WERI-Rb-1 (cell line): ENCODE data around the gene TMPRSS2.

Experiments used
- DNase-seq: peaks from one replicate; pipeline ENCODE4 v3.0.0-alpha.2; 2020
- H3K27ac ChIP-seq: fragments of 250-450 bp; sonication (Bioruptor Pico); 2 replicates; pipeline ENCODE4 v1.5.1; 2020; ENCODE audit warnings: mild to moderate bottlenecking, moderate library complexity
- H3K27me3 ChIP-seq: fragments of 250-450 bp; sonication (Bioruptor Pico); 2 replicates; pipeline ENCODE4 v1.5.1; 2021; ENCODE audit warnings: mild to moderate bottlenecking, low read depth, moderate library complexity; ENCODE audit not compliant: insufficient read depth, severe bottlenecking
- H3K36me3 ChIP-seq: fragments of 250-450 bp; sonication (Bioruptor Pico); 2 replicates; pipeline ENCODE4 v1.5.1; 2020; ENCODE audit warnings: mild to moderate bottlenecking, moderate library complexity
- H3K4me3 ChIP-seq: 2 replicates; pipeline ENCODE4 v1.5.1; 2011; ENCODE audit warnings: low read depth, mild to moderate bottlenecking, control low read depth, low read length
- H3K9me3 ChIP-seq: fragments of 250-450 bp; sonication (Bioruptor Pico); 2 replicates; pipeline ENCODE4 v1.5.1; 2021; ENCODE audit warnings: mild to moderate bottlenecking, moderate library complexity; ENCODE audit not compliant: severe bottlenecking
- TF ChIP-seq, protein P1 (sequence below): IDR thresholded peaks from 2 replicates; pipeline ENCODE4 v1.5.1; 2011; ENCODE audit warnings: low read depth, mild to moderate bottlenecking, control low read depth, inconsistent platforms, low read length

TMPRSS2 gene

DNA sequence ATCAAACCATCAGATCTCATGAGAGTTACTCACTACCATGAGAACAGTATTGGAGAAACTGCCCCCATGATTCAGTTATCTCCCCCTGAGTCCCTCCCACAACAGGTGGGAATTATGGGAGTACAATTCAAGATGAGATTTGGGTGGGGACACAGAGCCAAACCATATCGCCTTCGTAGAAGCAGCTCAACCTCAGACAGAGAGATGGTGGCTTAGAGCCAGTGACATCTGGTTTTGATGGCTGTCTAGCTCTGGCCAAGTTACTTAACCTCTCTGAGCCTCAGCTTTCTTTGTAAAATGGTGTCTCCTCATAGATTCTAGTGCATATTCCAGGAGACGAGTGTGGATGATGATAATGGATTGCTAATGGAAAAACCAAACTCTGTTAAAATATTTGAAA is 54.8 kb downstream of the TMPRSS2 start:
- no peak for DNase-seq
- TF ChIP-seq, protein P1, sequence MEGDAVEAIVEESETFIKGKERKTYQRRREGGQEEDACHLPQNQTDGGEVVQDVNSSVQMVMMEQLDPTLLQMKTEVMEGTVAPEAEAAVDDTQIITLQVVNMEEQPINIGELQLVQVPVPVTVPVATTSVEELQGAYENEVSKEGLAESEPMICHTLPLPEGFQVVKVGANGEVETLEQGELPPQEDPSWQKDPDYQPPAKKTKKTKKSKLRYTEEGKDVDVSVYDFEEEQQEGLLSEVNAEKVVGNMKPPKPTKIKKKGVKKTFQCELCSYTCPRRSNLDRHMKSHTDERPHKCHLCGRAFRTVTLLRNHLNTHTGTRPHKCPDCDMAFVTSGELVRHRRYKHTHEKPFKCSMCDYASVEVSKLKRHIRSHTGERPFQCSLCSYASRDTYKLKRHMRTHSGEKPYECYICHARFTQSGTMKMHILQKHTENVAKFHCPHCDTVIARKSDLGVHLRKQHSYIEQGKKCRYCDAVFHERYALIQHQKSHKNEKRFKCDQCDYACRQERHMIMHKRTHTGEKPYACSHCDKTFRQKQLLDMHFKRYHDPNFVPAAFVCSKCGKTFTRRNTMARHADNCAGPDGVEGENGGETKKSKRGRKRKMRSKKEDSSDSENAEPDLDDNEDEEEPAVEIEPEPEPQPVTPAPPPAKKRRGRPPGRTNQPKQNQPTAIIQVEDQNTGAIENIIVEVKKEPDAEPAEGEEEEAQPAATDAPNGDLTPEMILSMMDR: no peak
- no peak overlapping the region for H3K4me3 ChIP-seq
- H3K9me3 ChIP-seq: no peaks in the 10 kb centered on the region
- H3K27ac ChIP-seq: no peak overlapping the region
- H3K27me3 ChIP-seq: no peaks in the 10 kb centered on the region
- H3K36me3 ChIP-seq: no peaks in the 10 kb centered on the region

DNA sequence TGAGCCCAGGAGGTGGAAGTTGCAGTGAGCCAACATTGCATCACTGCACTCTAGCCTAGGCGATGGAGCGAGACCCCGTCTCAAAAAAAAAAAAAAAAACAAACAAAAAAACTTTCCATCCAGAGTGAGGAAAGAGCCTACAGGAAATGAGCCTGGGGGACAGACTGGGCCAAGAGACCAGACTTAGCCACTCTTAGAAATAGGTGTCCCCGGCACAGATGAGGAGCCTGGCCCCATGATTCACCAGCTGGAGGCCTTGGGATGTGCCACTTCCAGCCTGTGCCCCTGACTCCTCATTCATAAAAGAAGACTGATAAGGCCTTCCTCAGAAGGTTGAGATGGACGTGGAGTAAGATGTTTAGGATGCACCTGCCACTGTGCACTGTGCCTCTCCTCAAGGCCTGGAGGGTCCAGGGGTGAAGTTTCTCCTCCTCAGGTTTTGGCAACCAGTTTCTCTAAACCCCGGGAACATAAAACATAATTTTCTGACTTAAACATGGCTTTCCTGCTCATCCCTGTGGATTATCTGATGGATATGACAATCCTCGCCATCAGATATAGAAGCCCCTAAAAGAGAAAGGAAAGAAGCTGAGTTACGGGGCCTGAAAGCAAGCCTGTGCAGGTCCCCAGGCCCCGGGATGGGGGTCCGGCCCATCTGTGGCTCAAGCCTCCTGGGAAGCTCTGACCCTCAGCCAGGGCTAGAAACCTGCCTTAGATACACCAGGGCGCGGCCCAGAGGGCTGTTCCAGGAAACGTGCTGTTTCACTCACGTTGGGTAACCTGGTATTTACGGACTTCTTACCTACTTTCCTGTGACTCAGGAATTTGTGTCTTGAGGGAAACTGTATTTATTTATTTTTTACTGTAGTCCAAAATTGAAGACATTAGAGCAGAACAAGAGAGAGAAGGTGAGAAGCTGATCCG is 55.9 kb downstream of the TMPRSS2 start:
- Histone ChIP-seq H3K36me3 (no peaks in the 10 kb centered on the region), H3K9me3 (no peaks in the 10 kb centered on the region), H3K27ac (no peak overlapping the region), H3K27me3 (no peaks in the 10 kb centered on the region), H3K4me3 (no peak overlapping the region)
- no peak for DNase-seq
- TF ChIP-seq, protein P1: no peak

GRCh38 chr21:41449613-41450012 is 58.3 kb downstream of the TMPRSS2 start:
- H3K4me3 ChIP-seq: no peak overlapping the region
- no peaks in the 10 kb centered on the region for H3K9me3 ChIP-seq
- TF ChIP-seq, protein P1: no peak
- no peaks in the 10 kb centered on the region for H3K27me3 ChIP-seq
- no peak overlapping the region for H3K27ac ChIP-seq
- H3K36me3 ChIP-seq: no peaks in the 10 kb centered on the region
- no peak for DNase-seq

DNA sequence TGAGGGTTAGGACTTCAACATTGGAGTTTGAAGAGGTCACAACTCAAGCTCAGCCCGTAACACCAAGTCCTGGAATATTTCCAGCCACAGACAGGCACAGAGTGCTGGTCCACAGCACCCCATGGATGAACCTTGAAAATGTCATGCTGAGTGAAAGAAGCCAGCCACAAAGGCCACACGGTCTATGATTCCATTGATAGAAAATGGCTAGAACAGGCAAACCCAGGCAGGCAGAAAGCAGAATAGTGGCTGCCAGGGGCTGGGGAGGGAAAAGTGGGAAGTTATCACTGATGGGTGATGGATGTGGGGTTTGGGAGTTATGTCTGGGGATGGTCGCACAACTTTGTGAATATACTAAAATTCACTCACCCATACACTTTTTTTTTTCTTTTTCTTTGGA is 60.6 kb downstream of the TMPRSS2 start:
- TF ChIP-seq, protein P1: no peak
- Histone ChIP-seq H3K4me3 (no peak overlapping the region), H3K36me3 (no peaks in the 10 kb centered on the region), H3K27ac (no peak overlapping the region), H3K9me3 (no peaks in the 10 kb centered on the region), H3K27me3 (no peaks in the 10 kb centered on the region)
- DNase-seq: no peak

DNA sequence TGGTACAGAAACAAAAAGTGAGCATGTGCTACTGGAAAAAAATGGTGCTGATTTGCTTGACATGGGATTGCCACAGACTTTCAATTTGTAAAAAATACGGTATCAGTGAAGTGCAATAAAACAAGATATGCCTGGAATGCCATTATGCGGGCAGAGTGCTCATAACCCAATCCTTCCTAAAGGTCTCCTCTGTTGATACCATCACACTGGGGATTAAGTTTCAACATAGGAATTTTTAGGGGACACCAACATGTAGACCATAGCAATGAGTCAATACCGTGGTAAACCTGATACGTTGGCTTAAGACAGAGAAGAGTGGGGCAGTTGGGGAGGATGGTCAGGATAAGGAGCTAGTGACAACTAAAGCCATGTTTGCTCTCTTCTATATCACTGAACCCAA is 61.4 kb downstream of the TMPRSS2 start:
- Histone ChIP-seq H3K36me3 (no peaks in the 10 kb centered on the region), H3K4me3 (no peak overlapping the region), H3K27ac (no peak overlapping the region), H3K27me3 (no peaks in the 10 kb centered on the region), H3K9me3 (no peaks in the 10 kb centered on the region)
- TF ChIP-seq, protein P1: no peak
- DNase-seq: no peak
